OCI-M2 (cell line): ENCODE data around the gene ACTR1A.
"Not testable (repeated sequence)": the region's sequence is repeated elsewhere in the genome, so short reads cannot be mapped to it uniquely, and the experiment has no call there.

ENCODE experiments used
- DNase-seq: peaks from one replicate; lab custom pipeline; 2025; ENCODE audit not compliant: unreplicated experiment; lab: John Stamatoyannopoulos, UW

ACTR1A gene

GRCh38 chr10:102517553-102517952 is 15.0 kb upstream of the ACTR1A start:
- no peak for DNase-seq

- no peak for DNase-seq
Observed at GRCh38 chr10:102515724-102516123, 13.2 kb upstream of the ACTR1A start.

GRCh38 chr10:102514487-102515311 is 12.2 kb upstream of the ACTR1A start:
- no peak for DNase-seq

- DNase-seq: no peak
Observed at GRCh38 chr10:102511583-102512274, 9.2 kb upstream of the ACTR1A start.

- DNase-seq: no peak
Observed at GRCh38 chr10:102509387-102509786, 6.9 kb upstream of the ACTR1A start.

- DNase-seq: no peak
Observed at GRCh38 chr10:102508506-102508905, 6.0 kb upstream of the ACTR1A start.

GRCh38 chr10:102507521-102507920 is 5.0 kb upstream of the ACTR1A start:
- no peak for DNase-seq

GRCh38 chr10:102505462-102506115 is 3.1 kb upstream of the ACTR1A start:
- no peak for DNase-seq

GRCh38 chr10:102504976-102505300 is 2.4 kb upstream of the ACTR1A start:
- no peak for DNase-seq

- peak; percentile 11 for DNase-seq
Observed at GRCh38 chr10:102504179-102504975, 1.9 kb upstream of the ACTR1A start.

GRCh38 chr10:102503264-102504178 is 1.0 kb upstream of the ACTR1A start, which contains the start of gene SUFU:
SUFU (plus strand) TSS chr10:102503972; CDS start chr10:102504153, 181 bp downstream.
- peak; percentile 90 for DNase-seq

GRCh38 chr10:102502029-102502336 is 529 bp downstream of the ACTR1A start:
- peak; percentile 94 for DNase-seq

- DNase-seq: no peak
Observed at GRCh38 chr10:102501201-102502028, 1.1 kb downstream of the ACTR1A start.

GRCh38 chr10:102500686-102501085 is 1.8 kb downstream of the ACTR1A start:
- not testable (repeated sequence) for DNase-seq

GRCh38 chr10:102499356-102499755 is 3.2 kb downstream of the ACTR1A start:
- no peak for DNase-seq

- DNase-seq: no peak
Observed at GRCh38 chr10:102497545-102497944, 5.0 kb downstream of the ACTR1A start.

GRCh38 chr10:102493771-102494170 is 8.7 kb downstream of the ACTR1A start:
- no peak for DNase-seq

- DNase-seq: no peak
Observed at GRCh38 chr10:102492983-102493382, 9.5 kb downstream of the ACTR1A start.

GRCh38 chr10:102492344-102492939 is 10.1 kb downstream of the ACTR1A start:
- DNase-seq: no peak
